GM23338 (cell line): ENCODE data around the gene UBR2.

Experiments
- CREB1 ChIP-seq: fragments of 250-450 bp; sonication (Bioruptor Pico); IDR thresholded peaks from 2 replicates; pipeline ENCODE4 v1.5.0; 2020; ENCODE audit warnings: low read depth, mild to moderate bottlenecking, moderate library complexity
- EZH2 ChIP-seq: fragments of 200-600 bp; sonication (generic); IDR thresholded peaks from one replicate; pipeline ENCODE4 v1.8.0; 2017; ENCODE audit warnings: antibody characterized with exemption, mild to moderate bottlenecking, low read depth; ENCODE audit not compliant: unreplicated experiment
- EZH2phosphoT487 ChIP-seq: fragments of 200-600 bp; sonication (generic); IDR thresholded peaks from one replicate; pipeline ENCODE4 v1.8.1; 2018; ENCODE audit warnings: antibody characterized with exemption; ENCODE audit not compliant: unreplicated experiment
- JUNB ChIP-seq: IDR thresholded peaks from one replicate; pipeline ENCODE4 v1.6.1; 2016; ENCODE audit warnings: antibody characterized with exemption; ENCODE audit not compliant: unreplicated experiment
- POLR2AphosphoS5 ChIP-seq: IDR thresholded peaks from 2 replicates; pipeline ENCODE4 v1.6.1; 2016; ENCODE audit warnings: antibody characterized with exemption, low read depth
- STAT1 ChIP-seq: IDR thresholded peaks from one replicate; pipeline ENCODE4 v1.6.1; 2016; ENCODE audit warnings: antibody characterized with exemption; ENCODE audit not compliant: unreplicated experiment
- ZNF331 ChIP-seq: fragments of 250-450 bp; sonication (Bioruptor Pico); IDR thresholded peaks from 2 replicates; pipeline ENCODE4 v1.5.0; 2020; ENCODE audit warnings: low read depth, mild to moderate bottlenecking, moderate library complexity
- TF ChIP-seq, protein P1 (sequence below), 2 experiments: fragments of 200-600 bp in 1 of 2; sonication (generic) in 1 of 2; conservative IDR thresholded peaks; 2 replicates each; pipeline versions ENCODE4 v1.5.1 to v1.6.1; 2016 to 2017; ENCODE audit warnings: antibody characterized with exemption in 2 of 2, low read depth in 2 of 2, mild to moderate bottlenecking in 2 of 2, moderate library complexity in 1 of 2
- TF ChIP-seq, protein P2 (sequence below): IDR thresholded peaks from one replicate; pipeline ENCODE4 v1.6.1; 2018; ENCODE audit warnings: antibody characterized with exemption; ENCODE audit not compliant: unreplicated experiment
- TF ChIP-seq, protein P3 (sequence below): IDR thresholded peaks from 2 replicates; pipeline ENCODE4 v1.6.1; 2016; ENCODE audit warnings: antibody characterized with exemption

DNA sequence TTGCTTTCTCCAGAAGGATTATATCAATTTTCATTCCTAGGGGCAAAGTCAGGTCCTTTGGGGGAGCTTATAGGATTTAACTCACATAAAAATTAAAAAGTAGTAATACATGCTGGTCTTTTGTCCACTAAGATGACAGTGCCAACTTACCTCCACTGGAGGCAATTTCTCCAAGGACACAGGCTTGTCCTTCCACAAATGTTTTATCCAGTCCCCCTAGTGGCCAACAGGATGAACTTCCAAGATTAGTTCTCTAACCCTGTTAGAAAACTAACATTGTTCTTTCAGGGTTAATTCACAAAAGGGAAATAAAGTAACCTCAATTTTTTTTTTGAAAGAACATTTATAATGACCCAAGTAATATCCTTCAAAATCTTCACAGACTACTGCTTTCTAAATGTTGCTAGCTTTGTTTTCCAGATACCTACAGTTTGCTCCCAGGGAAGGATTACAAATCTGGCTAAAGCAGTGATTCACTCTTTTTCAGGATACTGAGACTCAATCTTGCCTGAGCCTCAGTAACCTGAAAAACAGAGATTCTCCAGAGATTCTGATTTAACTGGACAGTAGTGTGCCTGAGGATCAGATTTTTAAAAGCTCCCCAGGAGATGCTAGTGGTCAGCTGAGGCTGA, 31.7 kb upstream of the UBR2 start:
- TF ChIP-seq POLR2AphosphoS5 (no peak), EZH2 (no peak), EZH2phosphoT487 (no peak), JUNB (no peak), CREB1 (no peak), STAT1 (no peak), ZNF331 (no peak)
- TF ChIP-seq, protein P1, sequence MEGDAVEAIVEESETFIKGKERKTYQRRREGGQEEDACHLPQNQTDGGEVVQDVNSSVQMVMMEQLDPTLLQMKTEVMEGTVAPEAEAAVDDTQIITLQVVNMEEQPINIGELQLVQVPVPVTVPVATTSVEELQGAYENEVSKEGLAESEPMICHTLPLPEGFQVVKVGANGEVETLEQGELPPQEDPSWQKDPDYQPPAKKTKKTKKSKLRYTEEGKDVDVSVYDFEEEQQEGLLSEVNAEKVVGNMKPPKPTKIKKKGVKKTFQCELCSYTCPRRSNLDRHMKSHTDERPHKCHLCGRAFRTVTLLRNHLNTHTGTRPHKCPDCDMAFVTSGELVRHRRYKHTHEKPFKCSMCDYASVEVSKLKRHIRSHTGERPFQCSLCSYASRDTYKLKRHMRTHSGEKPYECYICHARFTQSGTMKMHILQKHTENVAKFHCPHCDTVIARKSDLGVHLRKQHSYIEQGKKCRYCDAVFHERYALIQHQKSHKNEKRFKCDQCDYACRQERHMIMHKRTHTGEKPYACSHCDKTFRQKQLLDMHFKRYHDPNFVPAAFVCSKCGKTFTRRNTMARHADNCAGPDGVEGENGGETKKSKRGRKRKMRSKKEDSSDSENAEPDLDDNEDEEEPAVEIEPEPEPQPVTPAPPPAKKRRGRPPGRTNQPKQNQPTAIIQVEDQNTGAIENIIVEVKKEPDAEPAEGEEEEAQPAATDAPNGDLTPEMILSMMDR (conservative IDR thresholded peaks at IDR 0.05; ENCODE audit: low read depth in 2 of 2): peak; percentile 78 to 96
- TF ChIP-seq, protein P2, sequence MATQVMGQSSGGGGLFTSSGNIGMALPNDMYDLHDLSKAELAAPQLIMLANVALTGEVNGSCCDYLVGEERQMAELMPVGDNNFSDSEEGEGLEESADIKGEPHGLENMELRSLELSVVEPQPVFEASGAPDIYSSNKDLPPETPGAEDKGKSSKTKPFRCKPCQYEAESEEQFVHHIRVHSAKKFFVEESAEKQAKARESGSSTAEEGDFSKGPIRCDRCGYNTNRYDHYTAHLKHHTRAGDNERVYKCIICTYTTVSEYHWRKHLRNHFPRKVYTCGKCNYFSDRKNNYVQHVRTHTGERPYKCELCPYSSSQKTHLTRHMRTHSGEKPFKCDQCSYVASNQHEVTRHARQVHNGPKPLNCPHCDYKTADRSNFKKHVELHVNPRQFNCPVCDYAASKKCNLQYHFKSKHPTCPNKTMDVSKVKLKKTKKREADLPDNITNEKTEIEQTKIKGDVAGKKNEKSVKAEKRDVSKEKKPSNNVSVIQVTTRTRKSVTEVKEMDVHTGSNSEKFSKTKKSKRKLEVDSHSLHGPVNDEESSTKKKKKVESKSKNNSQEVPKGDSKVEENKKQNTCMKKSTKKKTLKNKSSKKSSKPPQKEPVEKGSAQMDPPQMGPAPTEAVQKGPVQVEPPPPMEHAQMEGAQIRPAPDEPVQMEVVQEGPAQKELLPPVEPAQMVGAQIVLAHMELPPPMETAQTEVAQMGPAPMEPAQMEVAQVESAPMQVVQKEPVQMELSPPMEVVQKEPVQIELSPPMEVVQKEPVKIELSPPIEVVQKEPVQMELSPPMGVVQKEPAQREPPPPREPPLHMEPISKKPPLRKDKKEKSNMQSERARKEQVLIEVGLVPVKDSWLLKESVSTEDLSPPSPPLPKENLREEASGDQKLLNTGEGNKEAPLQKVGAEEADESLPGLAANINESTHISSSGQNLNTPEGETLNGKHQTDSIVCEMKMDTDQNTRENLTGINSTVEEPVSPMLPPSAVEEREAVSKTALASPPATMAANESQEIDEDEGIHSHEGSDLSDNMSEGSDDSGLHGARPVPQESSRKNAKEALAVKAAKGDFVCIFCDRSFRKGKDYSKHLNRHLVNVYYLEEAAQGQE: no peak
- TF ChIP-seq, protein P3, sequence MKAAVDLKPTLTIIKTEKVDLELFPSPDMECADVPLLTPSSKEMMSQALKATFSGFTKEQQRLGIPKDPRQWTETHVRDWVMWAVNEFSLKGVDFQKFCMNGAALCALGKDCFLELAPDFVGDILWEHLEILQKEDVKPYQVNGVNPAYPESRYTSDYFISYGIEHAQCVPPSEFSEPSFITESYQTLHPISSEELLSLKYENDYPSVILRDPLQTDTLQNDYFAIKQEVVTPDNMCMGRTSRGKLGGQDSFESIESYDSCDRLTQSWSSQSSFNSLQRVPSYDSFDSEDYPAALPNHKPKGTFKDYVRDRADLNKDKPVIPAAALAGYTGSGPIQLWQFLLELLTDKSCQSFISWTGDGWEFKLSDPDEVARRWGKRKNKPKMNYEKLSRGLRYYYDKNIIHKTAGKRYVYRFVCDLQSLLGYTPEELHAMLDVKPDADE: no peak
